ENCODE results near the gene KIRREL1. TPM values are rescaled to one million over a fixed set of nuclear protein-coding genes. Genes with fewer than 3 reads are reported as not detected.

The KIRREL1 gene
- total and polyA plus RNA-seq, 2 of the 8 experiments (the other 6 are each of a cell fraction or from before 2014, with no cell fraction given) = 14.2 to 39.0 TPM

DNA sequence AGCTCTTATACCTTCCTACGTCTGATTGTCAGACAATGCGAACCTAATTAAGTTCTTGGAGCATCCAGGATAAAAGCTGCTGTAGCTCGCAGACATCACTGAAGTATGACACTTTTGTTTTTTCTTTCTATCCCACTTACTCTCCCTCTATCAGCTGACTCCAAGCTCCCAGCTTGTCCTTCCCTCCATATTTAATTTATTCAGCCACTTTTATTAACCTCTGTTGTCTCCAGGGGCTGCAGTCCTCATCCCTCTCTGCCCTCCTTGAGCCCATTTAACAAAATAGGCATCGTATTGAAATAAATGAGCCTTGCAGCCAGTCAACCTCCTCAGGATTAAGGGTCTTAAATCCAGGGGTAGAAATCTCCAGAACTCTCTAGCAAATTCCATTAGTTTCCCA is 7.1 kb downstream of the KIRREL1 start:
- Histone ChIP-seq H2AK5ac (ENCODE audit: low read depth, low read length) (no peak overlapping the region), H3K4me2 (ENCODE audit: insufficient read depth in 1 of 2, low read depth in 2 of 2, low read length in 2 of 2) (no peak overlapping the region), H3K23ac (ENCODE audit: insufficient read length) (no peak overlapping the region), H2BK15ac (ENCODE audit: low read length) (no peak overlapping the region), H3K79me2 (ENCODE audit: control insufficient read depth in 1 of 2, insufficient read depth in 2 of 2, low read length in 2 of 2) (peaks cover 4 to 97% of the 10 kb centered on the region in 2 experiments; a peak in 3 of 4 replicates), H3K14ac (ENCODE audit: insufficient read length) (no peak overlapping the region), H3K9me3 (ENCODE audit: insufficient read depth in 2 of 2, low read depth in 1 of 2, low read length in 1 of 2) (no peaks in the 10 kb centered on the region), H2AFZ (ENCODE audit: low read length) (no peak overlapping the region), H3K36me3 (ENCODE audit: control insufficient read depth in 2 of 4, insufficient read depth in 4 of 4, low read length in 3 of 4) (peaks cover 0 to 2% (median 0%) of the 10 kb centered on the region in 4 experiments; a peak in 1 of 8 replicates), H3K27me3 (replicated peaks in 1 of 4; ENCODE audit: control insufficient read depth in 3 of 4, extremely low read depth in 1 of 4, insufficient read depth in 3 of 4, low read length in 3 of 4) (no peaks in the 10 kb centered on the region; a peak in 1 of 7 replicates), H4K5ac (ENCODE audit: insufficient read length, low read depth, low read length) (no peak overlapping the region), H3K9ac (replicated peaks in 1 of 4; ENCODE audit: extremely low read depth in 1 of 4, low read depth in 3 of 4, low read length in 3 of 4) (no peak overlapping the region), H2BK20ac (ENCODE audit: low read length) (no peak overlapping the region), H2BK12ac (ENCODE audit: low read depth, low read length) (no peak overlapping the region), H3K4ac (replicated peaks; ENCODE audit: insufficient read length, low read depth, low read length) (no peak overlapping the region), H3K18ac (ENCODE audit: extremely low read depth, low read length) (no peak overlapping the region), H2BK5ac (ENCODE audit: low read depth, low read length) (no peak overlapping the region), H3K23me2 (ENCODE audit: low read depth, low read length) (no peaks in the 10 kb centered on the region), H3K79me1 (ENCODE audit: low read depth, low read length) (peaks cover 17% of the 10 kb centered on the region), H4K8ac (ENCODE audit: extremely low read depth, insufficient read depth, low read length) (no peak overlapping the region), H4K20me1 (replicated peaks in 1 of 2; ENCODE audit: control insufficient read depth in 1 of 2, insufficient read depth in 2 of 2, low read length in 2 of 2) (no peaks in the 10 kb centered on the region), H3K56ac (replicated peaks; ENCODE audit: insufficient read length, low read depth, low read length) (no peak overlapping the region), H4K91ac (replicated peaks; ENCODE audit: insufficient read length, low read length) (no peak overlapping the region), H2BK120ac (replicated peaks; ENCODE audit: low read depth, low read length) (no peak overlapping the region), H3K27ac (ENCODE audit: low read depth, low read length) (no peak overlapping the region), H3K4me3 (ENCODE audit: extremely low read depth in 1 of 4, insufficient read depth in 2 of 4, low read depth in 3 of 4, low read length in 4 of 4) (no peak overlapping the region), H3K4me1 (replicated peaks in 1 of 4; ENCODE audit: control insufficient read depth in 3 of 4, insufficient read depth in 4 of 4, low read length in 3 of 4) (peaks cover 13 to 30% (median 24%) of the 10 kb centered on the region in 4 experiments)
- no peak for DNase-seq (ENCODE audit: low read depth in 1 of 2, low spot score in 2 of 2)
- POLR2A ChIA-PET (ENCODE audit: partially characterized antibody) = interaction anchor here (0.6 to 1.4 kb wide), 3 partner anchors 10 to 29 kb away, joined by 3 to 5 read pairs (median 4); no protein-coding TSS in a partner anchor
- CTCF ChIA-PET (ENCODE audit: partially characterized antibody) = interaction anchor here (0.8 to 53.4 kb wide), 7 partner anchors 9 to 109 kb away, joined by 3 to 2918 read pairs (median 4); a partner anchor contains a TSS
- FAIRE-seq = no peak
- WGBS, 2 experiments (ENCODE audit: extremely low coverage in 1 of 2, insufficient coverage in 1 of 2, insufficient read length in 1 of 2, insufficient replicate concordance in 2 of 2, low coverage in 1 of 2, low lambda C conversion rate in 2 of 2, missing lambda C conversion rate in 1 of 2) = 83% methylated on average over 4 of the region's 4 CpGs; no CpG with 5 or more reads in 1 of the 2 experiments
- no peak for TF ChIP-seq TAF7 (optimal IDR thresholded peaks at IDR 0.05; ENCODE audit: borderline replicate concordance, low read depth, low read length)
- TF ChIP-seq SRF (IDR thresholded peaks at IDR 0.05; ENCODE audit: low read depth, low read length) = no peak
- TF ChIP-seq PHF8 (conservative IDR thresholded peaks at IDR 0.05; ENCODE audit: low read depth, low read length) = no peak
- TF ChIP-seq SIRT6 (IDR thresholded peaks at IDR 0.05; ENCODE audit: low read length) = no peak
- TF ChIP-seq YY1 (IDR thresholded peaks at IDR 0.05; ENCODE audit: low read depth, low read length) = no peak
- no peak for TF ChIP-seq GABPA (IDR thresholded peaks at IDR 0.05; ENCODE audit: borderline replicate concordance, insufficient read depth, low read length)
- TF ChIP-seq NANOG (IDR thresholded peaks at IDR 0.05; ENCODE audit: insufficient read depth, low read depth, low read length, poor library complexity, severe bottlenecking) = no peak
- TF ChIP-seq, protein P1, sequence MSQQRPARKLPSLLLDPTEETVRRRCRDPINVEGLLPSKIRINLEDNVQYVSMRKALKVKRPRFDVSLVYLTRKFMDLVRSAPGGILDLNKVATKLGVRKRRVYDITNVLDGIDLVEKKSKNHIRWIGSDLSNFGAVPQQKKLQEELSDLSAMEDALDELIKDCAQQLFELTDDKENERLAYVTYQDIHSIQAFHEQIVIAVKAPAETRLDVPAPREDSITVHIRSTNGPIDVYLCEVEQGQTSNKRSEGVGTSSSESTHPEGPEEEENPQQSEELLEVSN (IDR thresholded peaks at IDR 0.05) = no peak
- TF ChIP-seq CBX5 (IDR thresholded peaks at IDR 0.05; ENCODE audit: low read depth, low read length) = no peak
- no peak for TF ChIP-seq EP300 (IDR thresholded peaks at IDR 0.05; ENCODE audit: borderline replicate concordance in 1 of 2, low read depth in 2 of 2, low read length in 2 of 2)
- no peak for TF ChIP-seq CEBPB (IDR thresholded peaks at IDR 0.05; ENCODE audit: low read depth, low read length)
- TF ChIP-seq CBX8 (IDR thresholded peaks at IDR 0.05; ENCODE audit: borderline replicate concordance, low read depth, low read length) = no peak
- no peak for TF ChIP-seq POLR2A (IDR thresholded peaks at IDR 0.05; ENCODE audit: control extremely low read depth in 1 of 2, low read depth in 2 of 2, low read length in 2 of 2)
- TF ChIP-seq KDM5A (IDR thresholded peaks at IDR 0.05; ENCODE audit: low read length) = no peak
